ENCODE measurements around the gene ATP5MC3.

GRCh38 chr2:175205523-175205922 is 24.0 kb upstream of the ATP5MC3 start:
- TF ChIP-seq CTCF (conservative IDR thresholded peaks at IDR 0.05; ENCODE audit: low read length) (no peak), EZH2phosphoT487 (IDR thresholded peaks at IDR 0.05; ENCODE audit: borderline replicate concordance, low read depth, low read length) (no peak)

All from OCI-LY7 (cell line).